IMR-90 (cell line): ENCODE results near the gene FUT1. TPM values are rescaled to one million over a fixed set of nuclear protein-coding genes. Genes with fewer than 3 reads are reported as not detected.

ENCODE experiments used
- ATAC-seq: fragments of 200-7000 bp; cut with Tn5 transposase; 2 replicates; pipeline ENCODE4 v1.9.1; 2020; ENCODE audit warnings: low read depth, mild to moderate bottlenecking, moderate library complexity
- BruUV-seq: library from RNA; stranded (reverse); fragments of 400-500 nt; replicated peaks from 2 replicates; lab custom pipeline; 2021; lab: Mats Ljungman, UMichigan
- CTCF ChIA-PET: fragments of 300-600 bp; formaldehyde crosslinking; extraction: SDS; loops from one replicate; lab custom pipeline; 2021; ENCODE audit warnings: antibody characterized with exemption; lab: Yijun Ruan, JAX
- POLR2A ChIA-PET: fragments of 300-600 bp; sonication (Branson Sonifier 250); formaldehyde crosslinking; loops from one replicate; lab custom pipeline; 2022; ENCODE audit warnings: antibody characterized with exemption; ENCODE audit not compliant: unreplicated experiment; lab: Charles Lee
- DNase-seq: peaks from one replicate; pipeline ENCODE4 v3.0.0; 2013
- H2AFZ ChIP-seq: replicated peaks from 2 replicates; pipeline ENCODE3; 2013; ENCODE audit warnings: low read length, mild to moderate bottlenecking; ENCODE audit not compliant: poor library complexity
- H2AK5ac ChIP-seq: 2 replicates; pipeline ENCODE4 v1.6.1; 2013; ENCODE audit warnings: low read depth, low read length, inconsistent platforms
- H2AK9ac ChIP-seq: replicated peaks from 2 replicates; pipeline ENCODE3; 2013; ENCODE audit warnings: mild to moderate bottlenecking, low read depth, low read length, moderate library complexity; ENCODE audit not compliant: poor library complexity
- H2BK120ac ChIP-seq: 2 replicates; pipeline ENCODE4 v1.6.1; 2013; ENCODE audit warnings: low read depth, low read length, inconsistent platforms
- H2BK15ac ChIP-seq: 3 replicates; pipeline ENCODE4 v1.6.1; 2013; ENCODE audit warnings: low read depth, low read length, inconsistent platforms
- H2BK20ac ChIP-seq: 2 replicates; pipeline ENCODE4 v1.6.1; 2013; ENCODE audit warnings: low read depth, mild to moderate bottlenecking, inconsistent platforms, low read length, moderate library complexity
- H2BK5ac ChIP-seq: 2 replicates; pipeline ENCODE4 v1.6.1; 2013; ENCODE audit warnings: mild to moderate bottlenecking, low read depth, low read length, inconsistent platforms; ENCODE audit not compliant: poor library complexity, severe bottlenecking
- H3K14ac ChIP-seq: replicated peaks from 2 replicates; pipeline ENCODE4 v1.6.1; 2013; ENCODE audit warnings: low read depth, low read length, inconsistent platforms
- H3K18ac ChIP-seq: 2 replicates; pipeline ENCODE4 v1.6.1; 2013; ENCODE audit warnings: low read depth, low read length, control low read depth
- H3K23ac ChIP-seq: 2 replicates; pipeline ENCODE4 v1.6.1; 2013; ENCODE audit warnings: low read depth, low read length, inconsistent platforms
- H3K27ac ChIP-seq: 2 replicates; pipeline ENCODE4 v1.5.1; 2013; ENCODE audit warnings: mild to moderate bottlenecking, control low read depth, low read length; ENCODE audit not compliant: insufficient read depth
- H3K27me3 ChIP-seq: 2 replicates; pipeline ENCODE4 v1.6.1; 2013; ENCODE audit warnings: low read length; ENCODE audit not compliant: control insufficient read depth, insufficient read depth
- H3K36me3 ChIP-seq: 2 replicates; pipeline ENCODE4 v1.6.1; 2013; ENCODE audit warnings: low read length, mixed read lengths; ENCODE audit not compliant: control insufficient read depth, insufficient read depth
- H3K4ac ChIP-seq: 2 replicates; pipeline ENCODE4 v1.6.1; 2013; ENCODE audit warnings: low read depth, low read length, inconsistent platforms
- H3K4me1 ChIP-seq: 2 replicates; pipeline ENCODE4 v1.6.1; 2013; ENCODE audit warnings: low read length, mixed read lengths; ENCODE audit not compliant: control insufficient read depth, insufficient read depth
- H3K4me2 ChIP-seq: 2 replicates; pipeline ENCODE4 v1.6.1; 2013; ENCODE audit warnings: low read depth, mild to moderate bottlenecking, control low read depth, low read length, moderate library complexity
- H3K4me3 ChIP-seq: 2 replicates; pipeline ENCODE4 v1.5.1; 2013; ENCODE audit warnings: low read depth, mild to moderate bottlenecking, control low read depth, low read length, moderate library complexity; ENCODE audit not compliant: insufficient read depth
- H3K56ac ChIP-seq: 2 replicates; pipeline ENCODE4 v1.6.1; 2013; ENCODE audit warnings: low read length, inconsistent platforms; ENCODE audit not compliant: insufficient read depth; ENCODE audit errors: extremely low read depth
- H3K79me1 ChIP-seq, 2 experiments: 2 replicates each; pipeline ENCODE4 v1.6.1; 2013; ENCODE audit warnings: low read length in 2 of 2, inconsistent platforms in 1 of 2, low read depth in 1 of 2
- H3K9ac ChIP-seq: 2 replicates; pipeline ENCODE4 v1.6.1; 2013; ENCODE audit warnings: low read depth, low read length, control low read depth
- H3K9me1 ChIP-seq: 2 replicates; pipeline ENCODE4 v1.6.1; 2013; ENCODE audit warnings: low read length, inconsistent platforms; ENCODE audit not compliant: insufficient read depth
- H3K9me3 ChIP-seq: 2 replicates; pipeline ENCODE4 v1.6.1; 2013; ENCODE audit warnings: low read length; ENCODE audit not compliant: control insufficient read depth, insufficient read depth
- H4K20me1 ChIP-seq: 2 replicates; pipeline ENCODE4 v1.6.1; 2013; ENCODE audit warnings: low read length, inconsistent platforms; ENCODE audit not compliant: insufficient read depth
- H4K5ac ChIP-seq: 2 replicates; pipeline ENCODE4 v1.6.1; 2013; ENCODE audit warnings: mild to moderate bottlenecking, low read depth, low read length, control low read depth
- H4K8ac ChIP-seq, 2 experiments: 2 replicates each; pipeline ENCODE4 v1.6.1; 2013; ENCODE audit warnings: low read depth in 2 of 2, low read length in 2 of 2, control low read depth in 1 of 2, inconsistent platforms in 1 of 2
- H4K91ac ChIP-seq: 2 replicates; pipeline ENCODE4 v1.6.1; 2013; ENCODE audit warnings: low read depth, low read length, inconsistent platforms; ENCODE audit not compliant: insufficient read depth
- MAFK ChIP-seq: IDR thresholded peaks from 2 replicates; pipeline ENCODE4 v1.6.1; 2012; ENCODE audit warnings: low read depth, low read length, improper control_type of control experiment
- NFE2L2 ChIP-seq: fragments of 150-350 bp; IDR thresholded peaks from 2 replicates; pipeline ENCODE4 v1.6.1; 2016; ENCODE audit warnings: low read depth, mild to moderate bottlenecking, low read length
- WGBS, 2 experiments: methylation state at CpG; one replicate each; pipeline versions ENCODE4 v1.1.5 to v1.1.7; 2013; ENCODE audit warnings: missing lambda C conversion rate in 2 of 2; ENCODE audit not compliant: insufficient read length in 1 of 2; ENCODE audit errors: extremely low coverage in 2 of 2; 5-methylcytosine and 5-hydroxymethylcytosine counted together
- dilution Hi-C: fragments of 300-500 bp; cut with HindIII; formaldehyde crosslinking; loops from one replicate; pipeline ENCODE4 v1.14.3; 2018; ENCODE audit warnings: low sequenced_read_pairs; ENCODE audit not compliant: unreplicated experiment
- in situ Hi-C: fragments of 300-500 bp; cut with MboI; formaldehyde crosslinking; loops from 3 replicates; pipeline ENCODE4 v1.14.3; 2019; ENCODE audit warnings: low sequenced_read_pairs, inconsistent platforms, mixed read lengths
- intact Hi-C: fragments of 100-400 bp; cut with micrococcal nuclease; formaldehyde crosslinking; loops from 2 replicates; pipeline ENCODE4 v1.10.0; 2022
- polyA plus RNA-seq, 3 experiments: library from polyadenylated mRNA; depleted of rRNA; stranded (reverse); fragments of >200 nt; gene quantifications; 2 replicates each; pipeline ENCODE4 v1.2.3, GENCODE V29; 2012; ENCODE audit warnings: low replicate concordance in 1 of 3
- total RNA-seq: library from RNA; depleted of rRNA; stranded (reverse); fragments of >200 nt; gene quantifications from 2 replicates; pipeline ENCODE4 v1.2.3, GENCODE V29; 2012
- TF ChIP-seq, protein P1 (sequence below): conservative IDR thresholded peaks from 2 replicates; pipeline ENCODE4 v1.5.1; 2012; ENCODE audit warnings: mild to moderate bottlenecking, low read depth, low read length, improper control_type of control experiment

FUT1 gene
- total and polyA plus RNA-seq, 2 of the 4 experiments (the other 2 are of a cell fraction): 0.09 to 0.18 TPM

DNA sequence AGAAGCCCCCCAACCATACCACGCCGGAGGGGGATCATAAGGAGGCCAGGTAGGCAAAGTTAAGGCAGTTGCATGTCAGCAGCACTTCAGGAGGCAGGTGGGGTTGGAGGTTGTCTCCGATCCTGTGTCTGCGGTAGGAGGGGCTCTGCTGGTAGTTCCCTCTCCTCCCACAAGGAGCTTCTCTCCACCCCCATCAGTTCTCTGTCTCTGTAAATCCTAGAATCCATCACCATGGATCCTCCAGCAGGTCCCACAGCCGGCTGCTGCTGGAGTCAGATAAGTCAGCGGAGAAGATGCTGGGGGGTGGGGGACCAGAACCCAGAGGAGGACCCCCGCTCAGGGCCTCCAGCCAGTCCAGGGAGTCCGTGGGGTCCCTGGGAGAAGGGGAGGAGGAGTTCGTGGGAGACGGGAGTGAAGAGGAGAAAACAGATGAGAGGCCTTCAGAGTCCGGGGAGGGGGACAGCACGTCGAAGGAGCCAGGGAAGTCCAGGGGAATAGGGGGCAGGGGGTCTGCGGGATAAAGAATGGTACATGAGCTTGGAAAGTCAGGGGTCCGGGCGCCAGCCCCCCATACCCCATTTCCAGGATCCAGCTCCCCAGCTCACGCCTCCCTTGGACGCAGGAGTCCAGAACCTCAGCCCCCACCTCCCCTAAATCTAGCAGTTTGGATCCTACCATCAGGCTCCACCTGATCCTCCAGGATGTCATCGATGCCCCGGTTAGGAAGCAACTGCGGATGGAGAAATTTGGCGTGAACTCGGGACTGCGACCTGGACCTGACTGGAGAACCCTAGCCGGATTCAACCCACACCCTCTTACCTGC lies 39.2 kb downstream of the FUT1 start (continued):
- TF ChIP-seq, protein P1, sequence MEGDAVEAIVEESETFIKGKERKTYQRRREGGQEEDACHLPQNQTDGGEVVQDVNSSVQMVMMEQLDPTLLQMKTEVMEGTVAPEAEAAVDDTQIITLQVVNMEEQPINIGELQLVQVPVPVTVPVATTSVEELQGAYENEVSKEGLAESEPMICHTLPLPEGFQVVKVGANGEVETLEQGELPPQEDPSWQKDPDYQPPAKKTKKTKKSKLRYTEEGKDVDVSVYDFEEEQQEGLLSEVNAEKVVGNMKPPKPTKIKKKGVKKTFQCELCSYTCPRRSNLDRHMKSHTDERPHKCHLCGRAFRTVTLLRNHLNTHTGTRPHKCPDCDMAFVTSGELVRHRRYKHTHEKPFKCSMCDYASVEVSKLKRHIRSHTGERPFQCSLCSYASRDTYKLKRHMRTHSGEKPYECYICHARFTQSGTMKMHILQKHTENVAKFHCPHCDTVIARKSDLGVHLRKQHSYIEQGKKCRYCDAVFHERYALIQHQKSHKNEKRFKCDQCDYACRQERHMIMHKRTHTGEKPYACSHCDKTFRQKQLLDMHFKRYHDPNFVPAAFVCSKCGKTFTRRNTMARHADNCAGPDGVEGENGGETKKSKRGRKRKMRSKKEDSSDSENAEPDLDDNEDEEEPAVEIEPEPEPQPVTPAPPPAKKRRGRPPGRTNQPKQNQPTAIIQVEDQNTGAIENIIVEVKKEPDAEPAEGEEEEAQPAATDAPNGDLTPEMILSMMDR: peak; percentile 30

DNA sequence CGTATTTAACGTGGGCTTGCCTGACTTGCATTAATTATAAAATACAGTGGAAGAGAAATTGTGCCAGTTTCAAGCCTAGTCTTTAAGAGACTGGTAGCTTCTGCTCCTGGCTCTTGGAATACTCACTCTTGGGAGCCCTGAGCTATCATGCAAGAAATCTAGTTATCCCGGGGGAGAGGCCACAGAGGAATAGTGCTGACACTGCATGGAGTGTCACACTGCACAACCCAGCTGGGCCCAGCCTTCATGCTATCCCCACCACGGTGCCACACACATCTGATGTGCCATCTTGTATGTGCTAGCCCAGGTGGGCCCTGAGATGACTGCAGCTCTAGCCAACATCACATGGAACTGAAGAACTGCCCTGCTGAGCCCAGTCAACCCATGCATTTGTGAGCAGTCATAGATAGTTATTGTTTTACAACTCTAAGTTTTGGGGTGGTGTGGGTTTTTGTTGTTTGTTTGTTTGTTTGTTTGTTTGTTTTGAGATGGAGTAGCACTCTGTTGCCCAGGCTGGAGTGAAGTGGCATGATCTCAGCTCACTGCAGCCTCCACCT lies 41.3 kb downstream of the FUT1 start:
- no peak overlapping the region for H2AFZ ChIP-seq
- no TSS peak for BruUV-seq
- no peak overlapping the region for H3K14ac ChIP-seq
- no peak overlapping the region; the same call in 1 of the 2 replicates for H2AK5ac ChIP-seq
- H2BK15ac ChIP-seq: no peak overlapping the region
- POLR2A ChIA-PET: no interaction called here
- H2BK5ac ChIP-seq: no peak overlapping the region
- no peak overlapping the region for H4K91ac ChIP-seq
- H4K20me1 ChIP-seq: no peaks in the 10 kb centered on the region
- ATAC-seq (no peak), DNase-seq (no peak)
- no peak overlapping the region for H4K5ac ChIP-seq
- H3K9ac ChIP-seq: no peak overlapping the region
- intact Hi-C loops (no loop called here), in situ Hi-C loops (no loop called here), dilution Hi-C loops (no loop called here)
- H3K18ac ChIP-seq: no peak overlapping the region
- H2BK120ac ChIP-seq: no peak overlapping the region
- H3K9me1 ChIP-seq: no peaks in the 10 kb centered on the region
- no peak overlapping the region for H3K23ac ChIP-seq
- H2BK20ac ChIP-seq: no peak overlapping the region
- no peak overlapping the region for H3K4me3 ChIP-seq
- TF ChIP-seq MAFK: peak; percentile 12; the same call in 1 of the 2 replicates
- TF ChIP-seq NFE2L2: no peak
- H3K27ac ChIP-seq: no peak overlapping the region
- no peak overlapping the region for H3K56ac ChIP-seq
- CTCF ChIA-PET: no interaction called here
- H3K4ac ChIP-seq: no peak overlapping the region
- peaks cover 9% of the 10 kb centered on the region for H3K4me1 ChIP-seq
- no peaks in the 10 kb centered on the region for H3K9me3 ChIP-seq
- WGBS, 2 experiments: no CpG with 5 or more reads among the region's 4 CpGs
- H3K36me3 ChIP-seq: peaks cover 2% of the 10 kb centered on the region; the same call in 1 of the 2 replicates
- no peak overlapping the region for H4K8ac ChIP-seq
- H3K4me2 ChIP-seq: no peak overlapping the region
- H2AK9ac ChIP-seq: no peak overlapping the region
- H3K27me3 ChIP-seq: no peaks in the 10 kb centered on the region
- peaks cover 6 to 23% of the 10 kb centered on the region in 2 experiments; a peak in 3 of 4 replicates for H3K79me1 ChIP-seq
